SK-N-SH treated with all-trans-retinoic acid at 6 μM for 48 hours (cell line): ENCODE results near the gene PACC1.

ENCODE experiments used
- ATAC-seq: fragments of 200-7000 bp; cut with Tn5 transposase; 3 replicates; pipeline ENCODE4 v1.9.1; 2020; ENCODE audit warnings: mild to moderate bottlenecking, moderate library complexity
- ARNTL ChIP-seq: fragments of 450-650 bp; formaldehyde crosslinking; IDR thresholded peaks from 2 replicates; pipeline ENCODE4 v1.5.0; 2020; ENCODE audit warnings: low read depth, mild to moderate bottlenecking, moderate library complexity, borderline replicate concordance
- BACH2 ChIP-seq: fragments of 250-450 bp; sonication (Bioruptor Pico); IDR thresholded peaks from 2 replicates; pipeline ENCODE4 v1.9.0; 2021; ENCODE audit warnings: mild to moderate bottlenecking, borderline replicate concordance
- CREB5 ChIP-seq: fragments of 250-450 bp; sonication (Bioruptor Pico); IDR thresholded peaks from 2 replicates; pipeline ENCODE4 v1.5.1; 2020; ENCODE audit warnings: low read depth, mild to moderate bottlenecking, moderate library complexity
- CSDC2 ChIP-seq: fragments of 250-450 bp; sonication (Bioruptor Pico); IDR thresholded peaks from 2 replicates; pipeline ENCODE4 v1.5.0; 2020; ENCODE audit warnings: mild to moderate bottlenecking, moderate library complexity
- ESRRG ChIP-seq: fragments of 250-450 bp; sonication (Bioruptor Pico); IDR thresholded peaks from 2 replicates; pipeline ENCODE4 v1.6.1; 2021; ENCODE audit warnings: mild to moderate bottlenecking
- GLIS3 ChIP-seq: fragments of 250-450 bp; sonication (Bioruptor Pico); IDR thresholded peaks from 2 replicates; pipeline ENCODE4 v1.5.0; 2020; ENCODE audit warnings: mild to moderate bottlenecking, moderate library complexity
- ISL1 ChIP-seq: fragments of 250-450 bp; sonication (Bioruptor Pico); IDR thresholded peaks from 2 replicates; pipeline ENCODE4 v2.1.2; 2022; ENCODE audit warnings: mild to moderate bottlenecking, moderate library complexity
- OSR1 ChIP-seq: fragments of 250-450 bp; sonication (Bioruptor Pico); IDR thresholded peaks from 2 replicates; pipeline ENCODE4 v1.8.0; 2022; ENCODE audit warnings: moderate library complexity, mild to moderate bottlenecking, inconsistent platforms
- PATZ1 ChIP-seq: fragments of 250-450 bp; sonication (Bioruptor Pico); IDR thresholded peaks from 2 replicates; pipeline ENCODE4 v1.8.0; 2020; ENCODE audit warnings: mild to moderate bottlenecking, moderate library complexity, borderline replicate concordance
- POU6F1 ChIP-seq: fragments of 250-450 bp; sonication (Bioruptor Pico); IDR thresholded peaks from 2 replicates; pipeline ENCODE4 v1.8.0; 2021; ENCODE audit warnings: low read depth, mild to moderate bottlenecking, moderate library complexity, borderline replicate concordance
- PPARA ChIP-seq: fragments of 250-450 bp; sonication (Bioruptor Pico); IDR thresholded peaks from 2 replicates; pipeline ENCODE4 v1.5.0; 2020; ENCODE audit warnings: mild to moderate bottlenecking, borderline replicate concordance
- RARB ChIP-seq: fragments of 250-450 bp; sonication (Bioruptor Pico); IDR thresholded peaks from 2 replicates; pipeline ENCODE4 v1.8.0; 2021; ENCODE audit warnings: mild to moderate bottlenecking, moderate library complexity
- SNAI2 ChIP-seq: fragments of 250-450 bp; sonication (Bioruptor Pico); IDR thresholded peaks from 2 replicates; pipeline ENCODE4 v1.5.0; 2020; ENCODE audit warnings: mild to moderate bottlenecking, moderate library complexity
- TCF4 ChIP-seq: fragments of 250-450 bp; sonication (Bioruptor Pico); IDR thresholded peaks from 2 replicates; pipeline ENCODE4 v1.8.0; 2021; ENCODE audit warnings: mild to moderate bottlenecking, moderate library complexity, borderline replicate concordance
- TOX ChIP-seq: fragments of 250-450 bp; sonication (Bioruptor Pico); IDR thresholded peaks from 2 replicates; pipeline ENCODE4 v1.8.0; 2021; ENCODE audit warnings: mild to moderate bottlenecking, moderate library complexity, borderline replicate concordance
- TSHZ2 ChIP-seq: fragments of 250-450 bp; sonication (Bioruptor Pico); IDR thresholded peaks from 2 replicates; pipeline ENCODE4 v1.5.0; 2020; ENCODE audit warnings: mild to moderate bottlenecking, moderate library complexity
- ZC3H10 ChIP-seq: fragments of 250-450 bp; sonication (Bioruptor Pico); IDR thresholded peaks from 2 replicates; pipeline ENCODE4 v1.5.1; 2021; ENCODE audit warnings: mild to moderate bottlenecking, moderate library complexity
- ZFP3 ChIP-seq: fragments of 250-450 bp; sonication (Bioruptor Pico); IDR thresholded peaks from 2 replicates; pipeline ENCODE4 v1.5.0; 2020; ENCODE audit warnings: mild to moderate bottlenecking, moderate library complexity
- ZFP30 ChIP-seq: fragments of 450-650 bp; formaldehyde crosslinking; IDR thresholded peaks from 2 replicates; pipeline ENCODE4 v1.5.0; 2022; ENCODE audit warnings: mild to moderate bottlenecking, moderate library complexity
- ZNF565 ChIP-seq: fragments of 450-650 bp; formaldehyde crosslinking; conservative IDR thresholded peaks from 2 replicates; pipeline ENCODE4 v1.5.0; 2020; ENCODE audit warnings: low read depth, mild to moderate bottlenecking, moderate library complexity
- ZNF70 ChIP-seq: fragments of 450-650 bp; formaldehyde crosslinking; IDR thresholded peaks from 2 replicates; pipeline ENCODE4 v1.5.0; 2020; ENCODE audit warnings: mild to moderate bottlenecking, moderate library complexity
- ZNF8 ChIP-seq: fragments of 450-650 bp; formaldehyde crosslinking; IDR thresholded peaks from 2 replicates; pipeline ENCODE4 v1.5.0; 2020; ENCODE audit warnings: mild to moderate bottlenecking, moderate library complexity

PACC1 gene

GRCh38 chr1:212388985-212389716, 25.5 kb downstream of the PACC1 start:
- no peak for ATAC-seq
- TF ChIP-seq RARB (CRISPR knock-in tag), result no peak
- TF ChIP-seq GLIS3 (CRISPR knock-in tag), result no peak
- TF ChIP-seq CREB5 (CRISPR knock-in tag), result no peak

GRCh38 chr1:212386029-212386428, 28.7 kb downstream of the PACC1 start:
- no peak for ATAC-seq

DNA sequence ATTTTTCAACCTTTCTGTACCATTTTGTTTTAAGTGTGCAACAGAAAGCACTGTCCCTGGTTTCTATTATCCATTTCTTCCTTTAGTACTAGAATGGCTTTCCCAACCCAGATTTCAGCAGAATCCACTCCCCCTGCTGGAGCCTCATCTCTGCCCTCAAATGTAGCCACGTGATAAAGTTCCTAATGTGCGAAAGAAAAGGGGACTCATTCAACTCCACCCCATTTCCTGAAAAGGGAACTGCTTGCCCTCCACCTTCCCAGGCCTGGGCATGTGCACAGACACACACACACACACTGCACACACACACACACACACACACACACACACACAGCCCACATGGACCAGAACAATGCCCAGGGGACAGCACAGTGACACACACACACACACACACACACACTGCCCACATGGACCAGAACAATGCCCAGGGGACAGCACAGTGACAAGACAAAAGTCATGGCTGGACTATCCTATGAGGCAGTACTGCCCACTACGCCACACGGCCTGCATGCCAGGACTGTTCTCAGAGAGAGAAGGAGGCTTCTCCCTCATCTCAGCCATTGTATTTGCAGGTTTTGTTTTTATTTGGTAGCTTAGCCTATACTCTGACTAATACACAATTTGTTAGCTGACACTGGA, 33.2 kb downstream of the PACC1 start:
- TF ChIP-seq ARNTL (CRISPR knock-in tag) (no peak), OSR1 (CRISPR knock-in tag) (no peak), POU6F1 (CRISPR knock-in tag) (no peak), ZNF565 (CRISPR knock-in tag) (no peak), TCF4 (CRISPR knock-in tag) (no peak), TOX (CRISPR knock-in tag) (no peak), SNAI2 (CRISPR knock-in tag) (no peak), ISL1 (CRISPR knock-in tag) (no peak), BACH2 (CRISPR knock-in tag) (no peak), PATZ1 (no peak), CREB5 (CRISPR knock-in tag) (no peak), ESRRG (CRISPR knock-in tag) (no peak), PPARA (CRISPR knock-in tag) (no peak), ZFP3 (no peak), CSDC2 (CRISPR knock-in tag) (no peak)
- TF ChIP-seq, all 23 proteins: peak for 0
- ATAC-seq, result no peak

More at GRCh38 chr1:212386029-212386428, 28.7 kb downstream of the PACC1 start:
- TF ChIP-seq ZC3H10 (CRISPR knock-in tag), result no peak
- no peak for TF ChIP-seq GLIS3 (CRISPR knock-in tag)
- TF ChIP-seq ZFP30 (CRISPR knock-in tag), result no peak
- no peak for TF ChIP-seq ZNF565 (CRISPR knock-in tag)
- TF ChIP-seq ARNTL (CRISPR knock-in tag), result no peak
- TF ChIP-seq ZNF70 (CRISPR knock-in tag), result no peak
- TF ChIP-seq RARB (CRISPR knock-in tag), result no peak
- no peak for TF ChIP-seq CREB5 (CRISPR knock-in tag)
- TF ChIP-seq CSDC2 (CRISPR knock-in tag), result no peak
- TF ChIP-seq OSR1 (CRISPR knock-in tag), result no peak
- TF ChIP-seq ESRRG (CRISPR knock-in tag), result no peak
- no peak for TF ChIP-seq TOX (CRISPR knock-in tag)
- TF ChIP-seq TSHZ2 (CRISPR knock-in tag), result no peak
- no peak for TF ChIP-seq BACH2 (CRISPR knock-in tag)
- no peak for TF ChIP-seq ZNF8 (CRISPR knock-in tag)
- no peak for TF ChIP-seq PPARA (CRISPR knock-in tag)
- TF ChIP-seq TCF4 (CRISPR knock-in tag), result no peak
- no peak for TF ChIP-seq ZFP3
